GM12878 (cell line): Measurements from ENCODE around the gene RAB31. TPM values are rescaled to one million over a fixed set of nuclear protein-coding genes. Genes with fewer than 3 reads are reported as not detected.

Source experiments
- ATAC-seq: fragments of 200-7000 bp; cut with Tn5 transposase; 3 replicates; pipeline ENCODE4 v1.9.1; 2020; ENCODE audit warnings: mild to moderate bottlenecking, moderate library complexity
- BruUV-seq: library from RNA; stranded (reverse); fragments of 400-500 nt; replicated peaks from 2 replicates; lab custom pipeline; 2021; lab: Mats Ljungman, UMichigan
- CTCF ChIA-PET: fragments of 300-600 bp; sonication (Branson Sonifier 250); formaldehyde crosslinking; extraction: SDS; loops from one replicate; lab custom pipeline; 2021; ENCODE audit warnings: inconsistent platforms; lab: Yijun Ruan, JAX
- POLR2A ChIA-PET: fragments of 350-600 bp; formaldehyde crosslinking; extraction: SDS; loops from one replicate; lab custom pipeline; 2021; ENCODE audit warnings: inconsistent platforms; lab: Charles Lee
- RAD21 ChIA-PET: fragments of 300-600 bp; sonication (Branson Sonifier 250); formaldehyde crosslinking; loops from one replicate; lab custom pipeline; 2023; ENCODE audit warnings: antibody characterized with exemption; ENCODE audit not compliant: unreplicated experiment; lab: Charles Lee
- SMC1A ChIA-PET: fragments of 300-600 bp; sonication (Branson Sonifier 250); formaldehyde crosslinking; loops from one replicate; lab custom pipeline; 2023; ENCODE audit not compliant: unreplicated experiment, uncharacterized antibody; lab: Charles Lee
- DNase-seq: peaks from one replicate; pipeline ENCODE4 v3.0.0-alpha.2; 2011; ENCODE audit warnings: low read depth, low spot score
- FAIRE-seq: peaks from 3 replicates; lab custom pipeline; 2011; peaks lifted over from hg19 to GRCh38; lab: Jason Lieb, UNC
- H2AFZ ChIP-seq: 2 replicates; pipeline ENCODE4 v1.6.0; 2011; ENCODE audit warnings: low read depth, low read length, control low read depth; ENCODE audit not compliant: control insufficient read depth
- H3K27ac ChIP-seq: 2 replicates; pipeline ENCODE4 v1.5.1; 2011; ENCODE audit warnings: control low read depth; ENCODE audit not compliant: control insufficient read depth, insufficient read depth
- H3K27me3 ChIP-seq, 2 experiments: replicated peaks in 1 of 2; 2 replicates each; pipeline versions ENCODE4 v1.6.0 to v1.6.1; 2011; ENCODE audit warnings: low read length in 1 of 2; ENCODE audit not compliant: control insufficient read depth in 2 of 2, insufficient read depth in 2 of 2
- H3K36me3 ChIP-seq, 2 experiments: 2 replicates each; pipeline ENCODE4 v1.5.1; 2011; ENCODE audit warnings: low read length in 1 of 2; ENCODE audit not compliant: control insufficient read depth in 2 of 2, insufficient read depth in 2 of 2
- H3K4me1 ChIP-seq: 2 replicates; pipeline ENCODE4 v1.6.1; 2011; ENCODE audit warnings: mild to moderate bottlenecking, low read length, moderate library complexity, mixed read lengths; ENCODE audit not compliant: control insufficient read depth, insufficient read depth
- H3K4me2 ChIP-seq: 2 replicates; pipeline ENCODE4 v1.6.0; 2011; ENCODE audit warnings: control low read depth; ENCODE audit not compliant: control insufficient read depth, insufficient read depth
- H3K4me3 ChIP-seq: fragments of 200-600 bp; sonication (generic); 2 replicates; pipeline ENCODE4 v1.5.1; 2016
- H3K79me2 ChIP-seq: 2 replicates; pipeline ENCODE4 v1.6.0; 2011; ENCODE audit warnings: low read length; ENCODE audit not compliant: control insufficient read depth, insufficient read depth
- H3K9ac ChIP-seq: 2 replicates; pipeline ENCODE4 v1.8.0; 2011; ENCODE audit warnings: low read length, control low read depth, mixed read lengths; ENCODE audit not compliant: control insufficient read depth, insufficient read depth
- H3K9me3 ChIP-seq: replicated peaks from 3 replicates; pipeline ENCODE4 v1.5.1; 2011; ENCODE audit warnings: mild to moderate bottlenecking, low read length; ENCODE audit not compliant: control insufficient read depth, insufficient read depth
- H4K20me1 ChIP-seq: 2 replicates; pipeline ENCODE4 v1.6.0; 2011; ENCODE audit not compliant: control insufficient read depth, insufficient read depth
- CTCF ChIP-seq, 3 experiments: IDR thresholded peaks in 2 of 3; conservative IDR thresholded peaks in 1 of 3; 2 replicates each; pipeline ENCODE4 v1.5.1; 2011; ENCODE audit warnings: low read depth in 3 of 3, low read length in 3 of 3, mild to moderate bottlenecking in 3 of 3, control low read depth in 2 of 3, moderate library complexity in 2 of 3, inconsistent platforms in 1 of 3, mixed read lengths in 1 of 3; ENCODE audit not compliant: control insufficient read depth in 2 of 3, insufficient read depth in 1 of 3; ENCODE audit errors: extremely low read depth in 1 of 3
- NFYB ChIP-seq: IDR thresholded peaks from 2 replicates; pipeline ENCODE4 v1.6.1; 2011; ENCODE audit warnings: low read depth, mild to moderate bottlenecking, low read length, improper control_type of control experiment, moderate library complexity; ENCODE audit not compliant: insufficient read depth
- STAT3 ChIP-seq: IDR thresholded peaks from 2 replicates; pipeline ENCODE4 v1.6.1; 2011; ENCODE audit warnings: low read depth, low read length, improper control_type of control experiment
- TARDBP ChIP-seq: IDR thresholded peaks from 2 replicates; pipeline ENCODE4 v1.6.1; 2016; ENCODE audit warnings: borderline replicate concordance
- WGBS: methylation state at CpG from one replicate; pipeline ENCODE4 v1.1.6; 2016; ENCODE audit warnings: low lambda C conversion rate; ENCODE audit not compliant: insufficient replicate concordance, insufficient coverage; ENCODE audit errors: missing lambda C conversion rate; 5-methylcytosine and 5-hydroxymethylcytosine counted together
- in situ Hi-C: fragments of 300-500 bp; cut with MboI; formaldehyde crosslinking; loops from 9 replicates; pipeline ENCODE4 v1.14.3; 2018; ENCODE audit warnings: mixed read lengths
- intact Hi-C: fragments of 100-400 bp; cut with micrococcal nuclease; formaldehyde crosslinking; loops from one replicate; pipeline ENCODE4 v1.14.2; 2022; ENCODE audit not compliant: unreplicated experiment
- polyA plus RNA-seq, 11 experiments: library from polyadenylated mRNA; depleted of rRNA in 4 of 11; unstranded in 6 of 11; stranded (reverse) in 5 of 11; fragments of >200 nt; fragmentation: Nextera tagmentation in 4 of 11; fragmentation: Illumina TruSeq in 1 of 11; extraction: Ambion mirVana in 4 of 11; extraction: Trizol in 1 of 11; gene quantifications; 1 replicate in 1 of 11; 2 replicates in 10 of 11; pipeline versions ENCODE4 v1.2.1 to v1.2.3, GENCODE V29; 2011 to 2016; ENCODE audit warnings: inconsistent platforms in 2 of 11, missing spikeins in 2 of 11, low read depth in 1 of 11
- total RNA-seq, 4 experiments: library from RNA; depleted of rRNA in 3 of 4; stranded (reverse); fragments of >200 nt in 3 of 4; fragmentation: Illumina TruSeq in 1 of 4; extraction: Trizol in 1 of 4; gene quantifications; 2 replicates each; pipeline versions ENCODE4 v1.2.1 to v1.2.3, GENCODE V29; 2013 to 2021
- TF ChIP-seq, protein P1 (sequence below): fragments of 450-650 bp; IDR thresholded peaks from 2 replicates; pipeline ENCODE4 v1.6.1; 2014; ENCODE audit warnings: mild to moderate bottlenecking

RAB31 gene
- total and polyA plus RNA-seq, 10 of the 15 experiments (the other 5 are each of a cell fraction or from before 2014, with no cell fraction given), result 0.80 to 23.3 (median 12.2) TPM

DNA sequence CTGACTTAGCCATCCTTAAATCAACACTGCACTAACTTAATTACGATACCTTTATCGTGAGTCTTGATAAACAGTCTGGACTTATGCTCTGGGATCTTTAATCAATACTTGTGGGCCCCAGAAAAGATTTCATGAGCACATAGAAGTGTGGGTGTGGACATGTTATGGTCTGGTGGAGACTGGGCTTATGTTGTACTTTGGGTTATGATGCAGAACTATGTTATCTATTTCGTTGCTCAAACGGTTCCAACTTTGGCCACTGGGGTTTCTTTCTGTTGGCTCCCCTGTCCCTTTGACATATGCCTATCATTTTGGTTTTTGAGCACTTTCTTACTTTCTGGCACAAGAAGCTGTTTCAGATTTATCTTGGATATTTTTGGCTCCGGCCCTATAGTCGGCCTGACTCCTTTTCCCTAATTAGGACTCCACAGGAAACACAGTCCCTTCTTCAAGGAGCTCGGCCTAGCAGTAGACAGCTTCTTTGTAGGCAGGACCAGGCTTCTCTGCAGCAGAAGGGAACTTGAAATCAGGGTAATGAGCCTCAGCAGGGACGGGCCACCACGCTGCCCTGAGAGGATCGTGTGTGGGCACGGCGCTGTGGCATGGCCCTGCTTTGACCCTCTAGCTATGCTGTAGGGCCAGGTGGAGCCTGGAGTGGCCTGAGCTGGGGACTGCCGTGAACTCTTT, 123.1 kb downstream of the RAB31 start:
- ATAC-seq, result peak; percentile 54; the same call in 2 of the 3 replicates
- TF ChIP-seq CTCF (IDR thresholded peaks at IDR 0.05 in 2 of 3, conservative IDR thresholded peaks at IDR 0.05 in 1 of 3; ENCODE audit: control insufficient read depth in 2 of 3, extremely low read depth in 1 of 3, insufficient read depth in 1 of 3, low read depth in 3 of 3, low read length in 3 of 3), result peak in 2 of 3 experiments; percentile 4 to 24; a peak in 1 of 6 replicates
- TF ChIP-seq, protein P1, sequence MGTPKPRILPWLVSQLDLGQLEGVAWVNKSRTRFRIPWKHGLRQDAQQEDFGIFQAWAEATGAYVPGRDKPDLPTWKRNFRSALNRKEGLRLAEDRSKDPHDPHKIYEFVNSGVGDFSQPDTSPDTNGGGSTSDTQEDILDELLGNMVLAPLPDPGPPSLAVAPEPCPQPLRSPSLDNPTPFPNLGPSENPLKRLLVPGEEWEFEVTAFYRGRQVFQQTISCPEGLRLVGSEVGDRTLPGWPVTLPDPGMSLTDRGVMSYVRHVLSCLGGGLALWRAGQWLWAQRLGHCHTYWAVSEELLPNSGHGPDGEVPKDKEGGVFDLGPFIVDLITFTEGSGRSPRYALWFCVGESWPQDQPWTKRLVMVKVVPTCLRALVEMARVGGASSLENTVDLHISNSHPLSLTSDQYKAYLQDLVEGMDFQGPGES, result no peak
- TF ChIP-seq STAT3, result no peak
- no peak for TF ChIP-seq TARDBP
- TF ChIP-seq NFYB, result no peak
- no peak overlapping the region for H2AFZ ChIP-seq
- no peaks in the 10 kb centered on the region for H3K9me3 ChIP-seq
- no peaks in the 10 kb centered on the region for H3K36me3 ChIP-seq
- SMC1A ChIA-PET, result interaction anchor here (0.6 kb wide), 2 partner anchors 137 to 341 kb away, joined by 3 read pairs; no protein-coding TSS in a partner anchor
- intact Hi-C loops (no loop called here), in situ Hi-C loops (no loop called here)
- no peaks in the 10 kb centered on the region for H4K20me1 ChIP-seq
- no peaks in the 10 kb centered on the region for H3K4me1 ChIP-seq
- no peak for DNase-seq
- no peak overlapping the region for H3K4me3 ChIP-seq
- H3K9ac ChIP-seq, result no peak overlapping the region
- no TSS peak for BruUV-seq
- WGBS, result 84% methylated on average over 13 of the region's 13 CpGs
- POLR2A ChIA-PET, result no interaction called here
- no peak overlapping the region for H3K27ac ChIP-seq
- no peaks in the 10 kb centered on the region; a peak in 1 of 4 replicates for H3K27me3 ChIP-seq
- no peak overlapping the region for H3K4me2 ChIP-seq
- H3K79me2 ChIP-seq, result no peaks in the 10 kb centered on the region
- RAD21 ChIA-PET, result no interaction called here
- CTCF ChIA-PET, result interaction anchor here (0.7 kb wide), 1 partner anchor 217 kb away, joined by 3 read pairs; no protein-coding TSS in a partner anchor
- FAIRE-seq, result no peak
